ENCODE data around the gene ASTN1. TPM values are rescaled to one million over a fixed set of nuclear protein-coding genes. Genes with fewer than 3 reads are reported as not detected.

The ASTN1 gene
- total and polyA plus RNA-seq, 9 of the 15 experiments (the other 6 are each of a cell fraction or from before 2014, with no cell fraction given) = 0.05 to 0.22 (median 0.18) TPM

- TF ChIP-seq RAD21 (CRISPR knock-in tag; conservative IDR thresholded peaks at IDR 0.05 in 1 of 2, IDR thresholded peaks at IDR 0.05 in 1 of 2) (no peak), ELF4 (CRISPR knock-in tag; IDR thresholded peaks at IDR 0.05) (peak; percentile 38; the same call in 1 of the 2 replicates), CHD1 (IDR thresholded peaks at IDR 0.05; ENCODE audit: low read length) (no peak), GATAD2B (IDR thresholded peaks at IDR 0.05; ENCODE audit: borderline replicate concordance) (no peak), PHB (CRISPR knock-in tag; IDR thresholded peaks at IDR 0.05) (no peak), OTX1 (CRISPR knock-in tag; IDR thresholded peaks at IDR 0.05) (0 out of 2 replicates have a peak, but pooled peaks have one; percentile 19)
Measured at GRCh38 chr1:177011508-177011907, 153.0 kb downstream of the ASTN1 start (continued).

GRCh38 chr1:177010211-177010825, 154.2 kb downstream of the ASTN1 start:
- ChIA-PET CTCF (ENCODE audit: low intra/inter-chr PET ratio) (no interaction called here), POLR2A (no interaction called here)
- Histone ChIP-seq H3K27ac (ENCODE audit: extremely low read depth, low read depth, low read length) (no peak overlapping the region), H3K4me2 (ENCODE audit: insufficient read depth, low read length) (no peak overlapping the region), H3K4me3 (no peak overlapping the region), H3K36me3 (ENCODE audit: control insufficient read depth, insufficient read depth, low read length) (no peaks in the 10 kb centered on the region), H3K4me1 (replicated peaks in 1 of 2; ENCODE audit: control insufficient read depth in 2 of 2, insufficient read depth in 2 of 2, low read length in 2 of 2) (no peaks in the 10 kb centered on the region), H3K9me3 (replicated peaks; ENCODE audit: control insufficient read depth, insufficient read depth, low read depth, low read length) (no peaks in the 10 kb centered on the region), H3K9ac (ENCODE audit: insufficient read depth in 1 of 2, low read depth in 2 of 2, low read length in 2 of 2) (no peak overlapping the region), H3K9me1 (ENCODE audit: control insufficient read depth, insufficient read depth, low read length) (no peaks in the 10 kb centered on the region), H4K20me1 (replicated peaks; ENCODE audit: control insufficient read depth, insufficient read depth, low read length) (no peaks in the 10 kb centered on the region), H3K27me3 (ENCODE audit: control insufficient read depth in 2 of 2, insufficient read depth in 2 of 2, low read length in 2 of 2) (no peaks in the 10 kb centered on the region), H2AFZ (ENCODE audit: low read depth, low read length) (no peak overlapping the region), H3K79me2 (ENCODE audit: control insufficient read depth, insufficient read depth, low read length) (no peaks in the 10 kb centered on the region)
- FAIRE-seq (no peak), ATAC-seq (no peak), DNase-seq (ENCODE audit: extremely low read depth in 1 of 4, low spot score in 3 of 4) (no peak)
- in situ Hi-C loops (cut with MboI) (no loop called here), intact Hi-C loops (cut with micrococcal nuclease) (no loop called here)
- 0% methylated on average over 1 of the region's 1 CpG for WGBS (ENCODE audit: insufficient coverage, low coverage, missing lambda C conversion rate)
- no TSS peak for BruUV-seq (replicated peaks)
- no peak for TF ChIP-seq PBX2 (CRISPR knock-in tag; IDR thresholded peaks at IDR 0.05; ENCODE audit: low read depth)
- TF ChIP-seq PBX2 (tag; conservative IDR thresholded peaks at IDR 0.05; ENCODE audit: low read depth) = no peak
- no peak for TF ChIP-seq PRPF4 (IDR thresholded peaks at IDR 0.05; ENCODE audit: insufficient read depth, low read depth, low read length, poor library complexity, severe bottlenecking)

All from K562 (cell line).